ENCODE results near the gene TBCD.

Gene TBCD

DNA sequence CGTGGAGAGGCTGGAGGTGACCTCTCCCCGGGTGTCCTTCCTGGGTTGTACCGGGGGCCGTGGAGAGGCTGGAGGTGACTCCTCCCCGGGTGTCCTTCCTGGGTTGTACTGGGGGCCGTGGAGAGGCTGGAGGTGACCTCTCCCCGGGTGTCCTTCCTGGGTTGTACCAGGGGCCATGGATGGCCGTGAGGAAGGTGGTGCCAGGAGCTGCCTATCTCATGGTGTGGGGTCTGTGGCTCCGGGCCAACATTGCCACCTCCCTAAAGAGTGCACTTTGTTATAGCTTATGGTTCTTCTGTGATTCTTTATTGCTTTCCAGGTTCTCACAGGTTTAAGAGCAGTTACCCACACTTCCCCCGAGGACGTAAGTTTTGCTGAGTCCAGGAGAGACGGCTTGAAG is 174.2 kb downstream of the TBCD start:
- no peak for DNase-seq (ENCODE audit: low spot score)

DNA sequence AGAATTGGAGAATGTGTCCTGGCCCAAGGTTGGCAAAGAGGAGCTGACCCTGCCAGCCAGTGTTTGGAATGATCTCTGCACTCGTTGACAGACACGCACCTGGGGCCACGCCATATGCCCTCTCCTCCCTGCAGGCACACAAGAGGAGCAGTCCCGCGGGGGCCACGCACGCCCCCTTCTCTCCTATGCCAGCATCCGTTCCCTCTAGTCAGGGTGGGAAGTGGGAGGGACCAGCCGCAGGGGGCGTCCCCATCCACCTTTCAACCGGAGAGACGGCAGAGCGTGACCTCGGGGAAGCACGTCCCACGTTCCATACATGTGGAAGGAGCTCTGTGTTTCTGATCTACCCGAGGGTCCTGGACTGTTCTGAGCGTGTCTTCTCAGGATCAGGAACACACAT is 174.9 kb downstream of the TBCD start:
- no peak for DNase-seq (ENCODE audit: low spot score)

DNA sequence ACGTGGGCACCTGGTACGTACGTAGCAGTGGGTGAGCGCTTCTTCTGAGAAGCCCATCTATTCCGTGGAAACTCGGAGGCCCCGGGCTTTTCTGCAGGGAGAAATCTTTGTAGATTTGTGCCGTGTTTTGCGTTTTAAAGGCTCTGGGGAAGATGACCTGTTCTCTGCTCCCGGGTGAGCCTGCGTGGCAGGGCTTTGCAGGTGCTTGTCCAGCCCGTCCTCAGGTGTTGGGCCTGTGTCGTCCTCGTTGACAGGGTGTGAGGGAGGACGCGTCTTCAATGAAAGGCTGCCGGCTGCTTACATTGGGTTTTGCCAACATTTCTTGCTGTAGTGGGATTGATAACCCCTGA is 175.4 kb downstream of the TBCD start:
- no peak for DNase-seq (ENCODE audit: low spot score)

DNA sequence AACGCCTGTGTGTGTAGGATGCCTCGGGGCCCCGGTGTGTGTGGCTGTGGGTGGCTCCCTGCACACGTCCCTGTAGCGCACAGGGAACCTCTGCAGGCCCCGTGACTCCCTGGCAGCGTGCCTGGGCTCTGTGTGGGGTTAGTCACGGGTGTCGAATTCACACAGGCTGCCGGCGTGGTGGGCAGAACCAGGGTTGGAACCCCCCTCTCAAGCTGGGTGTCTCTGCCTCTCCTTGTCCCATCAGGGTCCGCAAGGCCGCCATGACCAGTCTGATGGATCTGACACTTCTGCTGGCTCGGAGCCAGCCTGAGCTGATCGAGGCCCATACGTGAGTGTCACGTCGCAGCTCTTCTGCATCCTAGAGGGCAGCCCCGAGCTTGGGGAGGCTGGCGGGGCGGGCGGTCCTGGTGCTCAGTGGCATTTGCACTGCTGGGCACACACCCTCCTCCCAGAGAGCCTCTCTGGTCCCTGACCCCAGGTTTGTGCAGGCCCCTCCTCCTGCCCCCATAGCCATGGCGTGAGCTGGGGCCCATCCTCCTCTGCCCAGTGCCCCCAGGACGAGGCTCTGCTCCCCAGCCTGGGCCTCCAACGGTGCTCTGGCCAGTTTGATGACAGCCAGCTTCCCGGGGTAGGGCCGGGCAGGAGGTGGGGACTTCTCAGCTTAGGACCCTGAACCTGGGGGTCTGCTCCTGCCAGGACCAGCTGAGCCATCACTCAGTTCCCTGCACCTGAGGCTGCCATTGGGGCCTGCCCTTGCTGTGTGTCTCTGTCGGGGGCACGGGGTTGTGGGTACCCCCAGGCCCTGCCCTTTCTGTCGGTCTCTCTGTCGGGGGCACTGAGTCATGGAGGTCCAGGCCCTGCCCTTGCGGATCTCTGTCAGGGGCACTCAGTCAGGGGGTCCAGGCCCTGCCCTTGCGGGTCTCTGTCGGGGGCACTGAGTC is 176.1 kb downstream of the TBCD start:
- DNase-seq (ENCODE audit: low spot score): no peak

DNA sequence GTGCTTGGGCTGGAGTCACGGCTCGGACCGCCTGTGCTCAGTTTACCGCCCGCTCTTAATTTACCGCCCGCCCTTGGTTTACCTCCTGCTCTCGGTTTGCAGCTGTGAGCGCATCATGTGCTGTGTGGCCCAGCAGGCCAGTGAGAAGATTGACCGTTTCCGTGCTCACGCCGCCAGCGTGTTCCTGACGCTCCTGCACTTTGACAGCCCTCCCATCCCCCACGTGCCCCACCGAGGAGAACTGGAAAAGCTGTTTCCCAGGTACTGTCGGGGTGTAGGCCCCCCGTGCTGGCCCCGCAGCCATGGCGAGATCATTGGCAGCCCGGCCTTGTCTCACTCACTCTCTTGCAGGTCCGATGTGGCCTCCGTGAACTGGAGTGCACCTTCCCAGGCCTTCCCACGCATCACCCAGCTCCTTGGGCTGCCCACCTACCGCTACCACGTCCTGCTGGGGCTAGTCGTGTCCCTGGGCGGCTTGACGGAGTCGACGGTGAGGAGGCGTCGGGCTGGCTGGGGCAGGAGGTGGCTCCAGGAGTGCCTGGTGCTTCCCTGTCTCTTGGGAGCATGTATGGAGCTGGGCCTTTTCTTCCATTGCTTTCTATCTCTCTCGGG is 177.3 kb downstream of the TBCD start:
- DNase-seq (ENCODE audit: low spot score): no peak

DNA sequence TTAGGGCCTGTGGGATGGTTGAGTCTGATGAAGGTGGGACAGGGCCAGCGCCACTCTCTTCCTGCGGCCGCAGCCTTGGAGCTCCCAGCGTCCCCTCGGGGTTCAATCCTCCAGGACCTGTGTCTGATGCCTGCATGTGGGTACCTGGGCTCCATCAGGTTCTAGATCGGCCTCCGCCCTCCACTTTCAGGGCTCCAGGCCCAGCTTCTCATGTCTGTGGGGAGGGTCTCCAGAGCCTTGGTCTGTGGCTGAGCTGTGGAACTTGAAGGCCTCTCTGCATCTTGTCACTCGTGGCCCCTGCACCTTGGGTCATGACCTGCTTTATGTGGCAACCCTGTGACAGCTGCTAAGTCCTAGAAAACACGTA is 177.8 kb downstream of the TBCD start:
- DNase-seq (ENCODE audit: low spot score): no peak

DNA sequence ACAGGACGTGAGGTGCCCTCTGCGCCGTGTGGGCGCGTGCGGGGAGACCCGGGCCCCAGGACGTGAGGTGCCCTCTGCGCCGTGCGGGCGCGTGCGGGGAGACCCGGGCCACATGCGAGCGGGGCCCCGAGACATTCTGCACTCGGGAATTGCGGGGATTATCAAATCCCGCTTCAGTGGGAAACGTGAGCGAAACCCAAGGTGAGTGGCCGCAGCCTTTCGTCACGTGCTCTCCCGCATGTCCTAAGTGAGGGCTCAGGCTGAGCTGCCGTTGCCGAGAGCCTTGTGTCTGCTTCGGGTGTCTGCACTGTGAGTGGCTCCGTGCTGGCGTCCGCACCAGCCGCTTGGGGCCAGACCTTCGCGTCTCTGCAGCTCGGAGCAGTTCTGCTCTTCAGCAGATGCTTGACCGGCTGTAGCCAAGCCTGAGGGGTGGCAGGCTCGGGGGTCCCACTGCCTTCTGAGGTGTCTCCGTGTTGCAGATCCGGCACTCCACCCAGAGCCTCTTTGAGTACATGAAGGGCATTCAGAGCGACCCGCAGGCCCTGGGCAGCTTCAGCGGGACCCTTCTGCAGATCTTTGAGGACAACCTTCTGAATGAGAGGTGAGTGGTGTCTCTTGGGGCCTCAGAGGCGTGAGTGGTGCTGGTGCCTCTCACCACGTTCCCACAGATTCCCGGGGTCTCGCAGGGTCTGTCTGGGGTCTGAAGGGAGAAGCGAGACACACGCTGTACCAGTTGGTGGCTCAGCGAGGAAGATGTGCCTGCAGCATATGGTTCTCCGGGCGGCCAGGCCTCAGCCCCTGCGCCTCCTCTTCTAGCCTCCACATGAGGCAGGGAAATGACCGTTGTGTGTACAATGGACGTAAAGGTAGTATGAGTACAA is 178.4 kb downstream of the TBCD start:
- no peak for DNase-seq (ENCODE audit: low spot score)

DNA sequence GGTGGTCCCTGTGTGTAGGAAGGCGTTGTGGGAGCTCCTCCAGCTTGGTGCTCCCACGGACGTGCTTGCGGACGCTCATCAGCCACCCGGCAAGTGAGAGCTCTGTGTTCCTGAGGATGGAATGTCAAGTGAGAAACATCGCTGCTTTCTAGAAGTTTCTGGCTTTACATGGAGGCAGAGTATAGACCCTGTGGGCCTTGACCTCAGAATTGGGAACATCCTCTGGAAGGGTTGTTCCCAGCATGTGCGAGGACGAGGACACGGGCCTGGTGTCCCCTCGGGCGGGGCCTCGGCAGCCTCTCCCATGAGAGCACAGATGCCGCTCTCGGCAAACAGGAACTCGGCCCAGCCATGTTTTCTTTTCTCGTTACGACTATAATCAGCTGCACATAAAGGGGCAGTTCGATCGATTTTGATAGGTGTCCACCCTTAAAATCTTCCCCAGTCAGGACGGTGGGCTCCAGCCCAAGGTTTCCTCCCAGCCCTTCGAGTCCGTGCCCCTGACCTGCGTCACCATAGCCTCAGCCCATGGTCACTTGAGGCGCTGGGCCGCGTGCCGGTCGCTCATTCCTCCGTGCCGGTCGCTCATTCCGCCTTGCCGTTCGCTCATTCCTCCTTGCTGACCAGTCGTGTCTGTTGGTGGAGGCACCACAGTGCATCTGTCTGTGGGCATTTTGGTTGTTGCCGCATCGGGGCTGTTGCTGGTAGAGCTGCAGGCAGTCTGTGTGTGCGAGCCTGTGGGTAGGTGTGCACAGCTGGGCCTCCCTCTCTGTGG is 179.2 kb downstream of the TBCD start:
- no peak for DNase-seq (ENCODE audit: low spot score)

DNA sequence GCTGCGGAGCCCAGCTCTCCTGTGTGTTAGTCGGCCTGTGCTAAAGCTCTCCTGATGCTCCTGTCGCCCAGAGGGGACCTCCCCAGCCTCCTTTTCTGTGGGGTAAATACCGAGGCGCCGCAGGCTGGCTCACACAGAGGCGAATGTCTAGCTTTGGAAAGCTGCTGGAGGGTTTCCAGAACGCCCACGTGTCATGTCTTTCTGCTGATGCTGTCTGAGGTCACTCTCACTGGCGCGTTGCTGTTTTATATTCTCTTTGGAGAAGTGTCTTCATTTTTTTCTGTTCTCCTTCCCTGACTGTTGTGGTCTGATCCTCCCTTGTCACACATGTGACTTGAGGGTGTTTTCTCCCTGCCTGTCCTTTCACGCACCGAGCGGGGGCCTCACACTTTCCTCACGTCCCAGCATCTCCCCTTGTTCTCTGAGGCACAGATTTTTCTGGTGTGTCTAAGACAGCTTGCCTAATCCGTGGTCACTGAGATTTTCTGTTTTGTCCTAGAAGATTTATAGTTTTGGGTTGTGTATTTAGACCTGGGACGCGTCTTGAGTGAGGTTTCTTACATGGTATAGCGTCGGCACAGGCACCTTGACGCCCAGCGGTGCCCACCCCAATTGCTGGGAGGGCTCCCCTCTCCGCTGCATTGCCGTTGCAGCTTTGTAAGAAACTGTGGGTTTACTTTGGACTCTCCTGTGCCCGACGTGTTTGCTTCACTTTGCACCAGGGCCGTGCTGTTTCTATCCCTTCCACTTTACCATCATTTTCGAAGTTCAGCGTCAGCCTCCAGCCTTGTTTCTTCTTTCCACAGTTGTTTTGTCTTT is 180.0 kb downstream of the TBCD start:
- DNase-seq (ENCODE audit: low spot score): peak; percentile 92

DNA sequence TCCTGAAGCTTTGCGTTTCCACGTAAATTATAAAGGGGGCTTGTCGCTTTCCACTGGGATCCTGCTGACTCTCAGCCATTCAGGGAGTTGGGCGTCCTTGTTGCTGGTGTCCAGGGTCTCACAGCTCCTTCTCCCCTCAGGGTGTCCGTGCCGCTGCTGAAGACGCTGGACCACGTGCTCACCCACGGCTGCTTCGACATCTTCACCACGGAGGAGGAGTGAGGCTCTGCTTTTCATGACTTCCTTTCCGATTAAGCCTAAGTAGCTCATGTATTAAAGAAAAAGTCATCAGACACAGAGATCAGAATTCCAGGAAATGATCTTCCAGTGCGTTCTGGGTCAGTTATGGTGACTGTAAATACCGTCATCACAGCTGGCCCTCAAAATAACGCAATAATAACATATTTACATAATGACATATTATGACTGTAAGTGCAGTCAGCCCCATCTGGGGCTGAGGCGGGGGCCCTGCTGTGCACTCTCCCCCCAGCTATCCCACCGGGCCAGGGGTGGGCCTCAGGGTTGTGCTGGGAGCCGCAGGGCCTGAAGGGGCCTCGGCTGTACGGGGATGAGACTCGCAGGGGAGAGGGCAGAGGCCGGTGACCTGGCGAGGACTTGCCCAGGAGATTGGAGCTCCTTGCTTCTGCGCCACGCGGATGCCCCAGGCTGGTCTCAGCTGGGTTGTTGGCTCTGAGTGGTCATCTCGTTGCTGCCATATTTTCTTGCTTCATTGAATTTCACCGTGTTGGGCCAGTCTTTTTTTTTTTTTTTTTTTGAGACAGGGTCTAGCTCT is 180.8 kb downstream of the TBCD start:
- DNase-seq (ENCODE audit: low spot score): peak; percentile 40

DNA sequence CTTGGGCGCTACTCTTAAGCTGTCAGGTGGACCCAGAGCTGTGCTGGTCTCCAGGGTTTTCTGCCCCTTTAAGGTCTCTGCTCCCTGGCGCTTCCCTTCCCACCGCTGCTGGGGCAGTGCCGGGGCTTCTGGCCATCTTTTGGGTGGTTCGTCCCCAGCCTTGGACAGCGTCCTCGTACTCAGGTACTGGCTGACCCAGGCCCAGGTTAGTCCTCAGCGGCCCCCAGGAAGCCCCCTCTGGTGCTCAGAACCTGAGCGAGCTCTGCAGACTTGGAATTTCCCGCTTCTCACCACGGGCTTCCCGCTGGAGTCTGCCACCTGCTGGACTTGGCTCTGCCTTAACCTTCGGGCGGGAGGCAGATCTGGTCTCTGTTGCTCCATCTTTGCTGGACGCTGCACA is 182.0 kb downstream of the TBCD start:
- DNase-seq (ENCODE audit: low spot score): no peak

DNA sequence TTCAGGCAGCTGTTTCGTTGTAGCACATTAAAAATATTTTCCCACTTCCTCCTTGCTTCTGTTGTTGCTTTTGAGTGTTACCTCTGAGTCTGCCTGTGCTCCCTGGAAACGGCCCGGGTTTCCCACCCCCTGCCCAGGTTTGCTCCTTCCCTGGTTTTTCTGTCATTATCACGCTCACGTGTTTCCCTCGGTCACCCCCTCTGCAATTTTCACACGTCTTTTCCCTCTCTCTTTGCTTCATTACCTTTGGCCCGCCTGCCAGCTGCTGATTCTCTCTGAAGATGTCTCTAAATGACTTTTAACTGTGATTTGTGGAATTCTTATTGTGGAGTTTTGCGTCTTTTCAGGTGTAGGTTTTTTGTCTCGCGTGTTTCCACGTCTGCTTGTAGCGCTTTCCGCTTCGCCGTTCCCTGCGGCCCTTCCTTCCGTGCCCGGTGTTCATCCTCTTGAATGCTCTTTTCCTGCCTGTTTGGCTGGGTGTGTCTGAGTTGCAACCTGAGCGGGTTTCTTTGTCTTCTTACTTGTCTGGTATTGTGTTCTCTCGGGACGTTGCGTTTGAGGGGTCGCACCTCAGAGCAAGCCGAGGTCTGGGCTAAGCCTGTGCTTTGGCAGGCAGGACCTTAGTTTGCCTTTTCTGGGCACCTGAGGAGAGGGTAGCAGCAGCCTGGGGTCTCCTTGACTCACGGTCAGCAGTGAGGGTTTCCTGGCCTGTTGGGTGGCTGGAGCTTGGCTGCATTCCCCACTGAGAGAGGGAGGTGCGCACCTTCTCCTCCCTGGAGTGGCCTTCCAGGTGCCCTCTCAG is 184.3 kb downstream of the TBCD start:
- DNase-seq (ENCODE audit: low spot score): no peak

DNA sequence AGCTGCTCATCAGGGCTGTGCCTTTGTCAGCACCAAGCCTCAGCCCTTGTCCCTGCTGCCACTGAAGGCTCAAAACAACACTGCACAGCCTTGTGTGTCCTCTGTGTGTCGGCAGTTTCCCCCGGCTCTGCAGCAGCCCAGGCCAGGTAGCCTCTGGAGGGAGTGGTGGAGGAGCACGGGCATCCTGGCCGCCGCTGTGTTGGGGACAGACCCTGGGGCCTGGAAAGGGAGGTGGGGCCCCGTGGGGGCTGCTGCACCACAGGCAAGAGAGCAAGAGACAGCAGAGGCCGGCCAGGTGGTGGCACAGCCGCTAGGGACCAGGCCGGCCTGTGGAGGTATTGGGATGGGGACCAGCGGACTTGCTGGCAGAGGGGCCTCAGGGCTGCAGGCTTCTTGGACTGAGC is 184.9 kb downstream of the TBCD start:
- DNase-seq (ENCODE audit: low spot score): no peak

DNA sequence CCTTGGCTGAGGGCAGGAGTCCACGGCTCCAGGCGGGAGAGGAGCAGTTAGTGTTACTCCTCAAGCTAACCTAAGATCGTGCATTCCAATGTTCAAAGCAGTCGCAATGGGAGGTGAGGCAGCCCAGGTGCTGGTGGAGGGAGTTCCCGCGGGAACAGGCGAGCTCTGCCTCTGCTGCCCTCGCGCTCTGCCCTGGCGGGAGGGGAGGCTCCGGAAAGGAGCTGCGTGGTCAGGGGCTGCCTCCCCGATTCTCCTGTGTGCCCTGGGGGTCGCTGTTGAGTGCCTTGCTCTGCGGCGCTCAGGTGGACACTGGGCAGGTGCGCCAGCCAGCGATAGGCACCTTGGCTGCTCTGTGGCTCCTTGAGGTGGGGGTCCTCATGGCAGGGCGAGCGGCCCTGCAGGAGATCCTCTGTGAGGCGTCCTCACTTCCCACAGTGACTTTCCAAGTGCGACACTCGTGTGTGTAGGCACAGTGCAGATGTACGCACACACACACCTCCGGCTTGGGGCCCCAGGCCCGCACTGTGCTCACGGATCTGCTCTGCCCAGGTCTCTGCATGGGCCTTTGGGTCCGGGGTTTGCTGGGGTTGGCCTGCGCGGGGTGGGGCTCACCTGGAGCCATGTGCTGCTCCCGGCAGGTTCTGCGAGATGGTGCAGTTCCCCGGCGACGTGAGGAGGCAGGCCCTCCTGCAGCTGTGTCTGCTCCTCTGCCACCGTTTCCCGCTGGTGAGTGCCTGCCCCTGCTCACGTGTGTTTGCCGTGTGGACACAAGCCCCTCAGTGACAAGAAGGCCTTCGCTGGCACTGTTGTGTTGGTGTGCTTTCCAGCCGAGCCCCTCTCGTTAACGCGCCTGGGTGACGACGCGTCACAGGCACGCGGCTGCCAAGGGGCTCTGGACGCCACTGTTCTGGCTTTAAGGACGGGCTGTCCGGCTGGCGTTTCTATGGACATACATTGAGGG is 185.8 kb downstream of the TBCD start:
- no peak for DNase-seq (ENCODE audit: low spot score)

DNA sequence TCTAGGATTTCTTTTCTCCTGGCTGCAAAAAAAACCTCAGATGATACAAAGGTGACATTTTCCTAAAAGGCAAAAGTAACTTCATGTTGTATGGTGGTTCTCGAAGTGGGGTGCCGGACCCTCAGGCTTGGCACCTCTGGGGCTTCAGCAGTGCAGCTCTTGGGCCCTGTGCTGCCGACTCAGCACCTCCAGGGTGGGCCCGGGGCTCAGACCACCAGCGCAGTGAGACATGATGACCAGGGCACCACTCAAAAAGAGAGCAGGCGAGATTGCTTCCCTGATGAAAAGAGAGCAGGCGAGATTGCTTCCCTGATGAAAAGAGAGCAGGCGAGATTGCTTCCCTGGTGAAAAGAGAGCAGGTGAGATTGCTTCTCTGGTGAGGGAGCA is 186.6 kb downstream of the TBCD start:
- DNase-seq (ENCODE audit: low spot score): no peak

DNA sequence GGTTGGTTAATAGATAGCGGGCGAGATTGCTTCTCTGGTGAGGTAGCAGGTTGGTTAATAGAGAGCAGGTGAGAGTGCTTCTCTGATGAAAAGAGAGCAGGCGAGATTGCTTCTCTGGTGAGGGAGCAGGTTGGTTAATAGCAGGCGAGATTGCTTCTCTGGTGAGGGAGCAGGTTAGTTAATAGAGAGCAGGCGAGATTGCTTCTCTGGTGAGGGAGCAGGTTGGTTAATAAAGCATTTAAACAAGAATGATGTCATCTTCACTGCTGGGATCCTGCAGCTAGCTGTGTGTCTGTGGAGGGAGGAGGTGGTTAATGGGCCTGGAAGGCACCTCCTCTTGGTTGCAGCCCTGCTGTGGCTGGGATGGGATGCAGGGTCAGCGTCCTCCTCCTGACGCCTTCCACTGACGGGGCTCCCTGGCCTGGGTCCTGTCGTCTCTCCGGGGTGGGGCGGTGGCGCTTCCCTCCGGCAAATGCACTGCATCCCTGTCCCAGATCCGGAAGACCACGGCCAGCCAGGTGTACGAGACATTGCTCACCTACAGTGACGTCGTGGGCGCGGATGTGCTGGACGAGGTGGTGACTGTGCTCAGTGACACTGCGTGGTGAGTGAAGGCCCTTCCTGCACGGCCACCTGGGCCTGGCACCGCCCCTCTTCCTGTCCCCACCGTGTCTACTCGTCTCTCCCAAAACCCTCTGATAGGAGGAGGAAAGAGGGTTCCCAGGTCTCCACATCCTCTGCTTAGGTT is 187.2 kb downstream of the TBCD start:
- DNase-seq (ENCODE audit: low spot score): no peak

DNA sequence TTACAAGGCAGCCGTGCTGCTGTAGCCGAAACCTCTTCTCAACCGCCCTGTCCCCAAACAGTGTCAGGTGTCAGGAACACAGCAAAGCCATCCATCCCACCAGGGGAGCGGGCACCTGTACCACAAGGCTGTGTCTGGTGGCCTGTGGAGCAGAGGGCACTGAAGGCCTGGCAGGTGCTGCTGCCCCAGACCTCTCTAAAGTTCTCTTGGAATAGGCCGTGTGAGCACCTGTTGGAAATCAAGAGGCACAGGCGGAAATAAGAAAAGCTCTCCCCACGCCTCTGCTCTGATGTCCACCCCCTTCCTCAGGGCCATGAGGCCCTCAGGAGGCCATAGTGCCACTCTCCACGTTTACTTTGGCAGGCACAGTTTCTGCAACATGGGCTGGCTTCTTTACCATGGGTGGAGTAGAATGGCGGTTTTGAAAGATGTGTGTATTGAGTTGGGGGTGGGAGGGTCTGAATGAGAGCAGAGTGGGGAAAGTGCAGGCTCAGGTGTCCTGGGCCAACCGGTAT is 187.8 kb downstream of the TBCD start:
- DNase-seq (ENCODE audit: low spot score): no peak
